T-helper 1 cell treated with Interleukin-12 subunit alpha and Interleukin-12 subunit beta and Interleukin-4 antibody, amounts not matched to agents 30 ng/mL and 1 ng/mL, for 36 hours (primary cell): ENCODE measurements around the gene ARHGAP15. TPM values are rescaled to one million over a fixed set of nuclear protein-coding genes. Genes with fewer than 3 reads are reported as not detected.

ENCODE experiments used
- intact Hi-C: fragments of 100-400 bp; cut with micrococcal nuclease; formaldehyde crosslinking; loops from one replicate; pipeline ENCODE4 v1.15.1; 2024
- total RNA-seq: library from RNA; stranded (reverse); gene quantifications from 2 replicates; pipeline ENCODE4 v1.2.3, GENCODE V29; 2022

Gene ARHGAP15
- total RNA-seq, 1 donor from 2014 or later = 178 TPM

DNA sequence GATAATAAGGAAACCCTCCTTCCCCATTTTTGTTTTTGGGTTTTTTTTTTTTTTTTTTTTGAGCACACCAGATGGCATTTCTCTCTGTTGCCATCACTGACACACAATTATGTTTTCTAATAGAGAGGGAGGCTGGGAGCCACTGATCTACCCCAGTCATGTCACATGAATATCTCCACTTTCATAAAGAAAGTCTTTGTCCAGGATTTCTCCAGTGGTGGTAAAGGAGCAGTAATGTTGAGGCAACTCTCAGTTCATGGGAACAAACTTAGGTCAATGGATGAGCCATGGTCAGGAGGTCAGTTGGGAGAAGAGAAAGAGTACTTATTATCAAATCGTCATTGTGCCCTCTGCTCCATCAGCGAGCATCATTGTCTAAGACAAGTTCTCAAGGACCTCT lies 603.7 kb downstream of the ARHGAP15 start:
- intact Hi-C loops = loop anchor here (5.0 kb wide), 4 partner anchors 266 to 784 kb away; no protein-coding TSS in a partner anchor

DNA sequence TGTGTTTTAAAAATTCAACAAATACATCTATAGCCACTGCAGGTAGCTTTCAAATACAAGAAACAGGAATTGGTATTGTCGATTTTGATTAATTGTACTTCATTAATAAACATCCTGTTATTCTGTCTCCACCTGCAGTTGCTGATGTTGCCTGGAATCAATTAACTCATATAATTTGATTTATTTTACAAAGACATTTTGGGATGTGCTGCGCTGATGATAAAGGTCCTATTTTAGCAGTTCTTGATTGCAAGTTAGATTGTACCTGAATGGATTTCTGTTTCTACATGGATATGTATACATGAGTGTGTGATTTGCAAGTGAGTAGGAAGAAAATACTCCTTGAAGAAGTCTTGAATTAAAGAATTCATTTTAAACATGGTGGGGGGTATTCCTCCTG lies 605.3 kb downstream of the ARHGAP15 start:
- intact Hi-C loops = loop anchor here (5.0 kb wide), 4 partner anchors 267 to 783 kb away; no protein-coding TSS in a partner anchor

DNA sequence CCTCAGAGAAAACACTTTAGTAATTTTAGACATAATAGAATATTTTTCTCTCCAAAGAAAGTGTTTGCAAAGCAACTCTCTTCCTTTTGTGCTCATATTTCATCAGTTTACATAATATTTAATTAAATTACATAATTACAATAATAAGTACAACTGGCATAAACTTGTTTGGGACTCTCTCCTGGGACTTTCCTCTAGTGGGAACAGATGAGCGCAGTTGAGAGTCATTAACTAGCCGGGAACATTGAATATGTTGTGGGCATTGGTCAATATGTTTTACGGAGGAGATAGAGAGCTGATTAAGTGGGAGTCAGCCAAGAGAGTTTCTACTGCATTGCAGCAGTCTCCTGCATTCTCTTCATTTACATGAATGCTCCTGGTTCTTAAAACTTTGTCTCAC lies 607.7 kb downstream of the ARHGAP15 start:
- intact Hi-C loops = no loop called here

DNA sequence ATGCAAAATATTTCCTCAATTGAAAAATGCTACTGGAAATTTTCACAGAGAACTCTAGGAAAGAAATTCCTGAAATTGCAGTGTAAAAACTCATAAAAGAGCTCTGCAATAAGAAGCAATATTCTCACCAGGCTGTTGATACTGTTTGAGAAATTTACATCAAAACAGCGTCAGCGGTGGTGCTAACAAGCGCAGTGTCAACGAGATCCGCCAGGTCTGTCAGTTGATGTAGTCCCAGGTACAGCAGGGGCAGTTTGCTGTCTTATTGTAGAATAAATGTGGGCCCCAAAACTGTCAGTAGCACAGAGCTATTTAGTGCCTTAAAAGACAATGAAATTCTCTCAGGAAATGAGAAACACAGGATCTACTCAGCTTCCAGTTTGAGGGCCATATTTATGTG lies 611.2 kb downstream of the ARHGAP15 start:
- intact Hi-C loops = no loop called here

DNA sequence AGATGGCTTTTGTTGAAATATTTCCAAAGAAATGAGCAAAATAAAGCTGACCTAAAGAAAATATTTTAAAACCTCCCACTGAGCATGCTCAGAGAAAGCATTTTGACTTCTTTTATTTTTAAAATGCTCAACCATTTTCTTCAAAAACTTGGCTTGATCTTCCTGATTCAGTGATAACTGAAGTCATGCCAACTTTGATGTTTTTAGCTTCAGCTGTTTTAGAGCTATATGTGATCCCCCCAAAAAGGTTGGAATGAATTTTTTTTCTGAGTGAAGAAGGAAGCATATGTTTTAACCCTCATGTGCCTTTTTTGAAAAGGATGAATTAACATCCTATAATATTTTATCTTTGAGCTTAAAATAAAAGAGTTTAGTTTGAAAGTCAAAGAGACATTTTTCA lies 612.0 kb downstream of the ARHGAP15 start:
- intact Hi-C loops = no loop called here

DNA sequence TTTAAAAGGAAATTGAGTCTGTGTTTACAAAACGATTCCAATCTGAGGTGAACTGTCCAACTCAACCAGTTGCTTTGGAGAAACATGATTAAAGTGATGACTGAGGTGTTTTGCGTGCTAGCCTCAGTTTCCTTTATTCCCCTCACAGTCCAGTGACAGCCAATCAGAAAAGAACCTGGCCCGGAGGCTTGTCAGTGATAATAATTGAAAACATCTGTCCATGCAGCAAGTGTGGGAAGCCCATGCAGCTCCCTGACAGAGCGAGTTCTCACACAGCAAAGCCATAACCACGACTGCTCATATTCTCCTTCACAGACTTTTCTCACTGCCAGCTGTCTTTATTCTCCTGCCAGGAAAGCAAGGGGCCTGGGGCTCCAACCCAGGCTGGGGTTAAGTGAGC lies 613.4 kb downstream of the ARHGAP15 start:
- intact Hi-C loops = no loop called here

DNA sequence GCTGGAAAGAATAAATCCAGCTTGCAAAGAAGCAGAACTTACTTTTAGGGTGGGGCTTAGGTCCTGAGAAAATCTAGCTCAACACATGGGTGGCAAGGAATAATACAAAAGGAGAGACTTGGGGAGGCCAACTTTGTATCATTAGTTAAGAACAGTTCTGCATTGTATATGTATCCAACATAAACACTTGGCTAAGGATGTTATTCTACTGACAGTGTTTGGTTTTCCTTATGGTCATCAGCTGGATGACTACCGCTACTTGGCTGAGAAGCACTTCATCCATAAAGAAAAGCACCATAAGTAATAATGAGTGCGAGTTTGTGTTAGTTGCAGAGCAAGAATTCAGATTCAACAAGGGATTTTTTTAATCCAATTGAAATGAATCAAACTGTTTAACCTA lies 614.9 kb downstream of the ARHGAP15 start:
- intact Hi-C loops = no loop called here

DNA sequence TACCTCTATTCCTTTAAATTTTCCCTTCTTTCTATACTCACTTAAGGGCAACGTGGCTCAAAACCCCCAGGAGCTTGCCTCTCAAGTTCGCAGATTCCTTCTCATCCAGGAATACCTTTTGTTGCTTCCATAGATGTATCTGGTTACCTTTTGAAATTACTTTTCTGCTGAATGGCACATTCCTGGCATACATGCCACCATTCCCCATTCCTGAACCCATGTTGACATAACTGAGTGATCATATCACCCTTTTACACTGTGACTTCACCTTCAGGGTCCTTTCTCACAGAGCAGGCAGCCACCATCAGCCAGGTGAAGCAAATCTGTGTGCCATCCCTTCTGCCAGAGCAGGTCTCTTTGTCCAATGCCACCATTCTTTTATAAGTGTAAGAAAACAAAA lies 615.8 kb downstream of the ARHGAP15 start:
- intact Hi-C loops = no loop called here

DNA sequence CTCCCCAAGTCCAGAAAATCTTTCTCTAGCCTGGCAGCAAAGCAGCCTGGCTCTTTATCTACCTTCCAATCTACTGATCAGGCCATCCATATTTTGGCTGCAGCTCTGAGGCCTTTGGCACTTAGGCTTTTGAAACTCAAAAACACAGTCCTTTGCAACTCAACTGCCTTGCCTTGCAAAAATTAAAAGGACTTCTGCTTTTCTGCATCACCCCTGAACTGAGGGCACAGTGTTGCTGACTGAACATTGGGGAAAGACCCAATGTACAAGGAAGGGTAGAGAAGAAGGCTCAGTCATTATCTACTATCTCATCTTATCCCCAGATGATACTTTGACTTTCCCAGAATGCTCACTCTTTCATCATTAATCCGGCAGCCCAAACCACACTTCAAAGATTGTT lies 625.5 kb downstream of the ARHGAP15 start:
- intact Hi-C loops = no loop called here

DNA sequence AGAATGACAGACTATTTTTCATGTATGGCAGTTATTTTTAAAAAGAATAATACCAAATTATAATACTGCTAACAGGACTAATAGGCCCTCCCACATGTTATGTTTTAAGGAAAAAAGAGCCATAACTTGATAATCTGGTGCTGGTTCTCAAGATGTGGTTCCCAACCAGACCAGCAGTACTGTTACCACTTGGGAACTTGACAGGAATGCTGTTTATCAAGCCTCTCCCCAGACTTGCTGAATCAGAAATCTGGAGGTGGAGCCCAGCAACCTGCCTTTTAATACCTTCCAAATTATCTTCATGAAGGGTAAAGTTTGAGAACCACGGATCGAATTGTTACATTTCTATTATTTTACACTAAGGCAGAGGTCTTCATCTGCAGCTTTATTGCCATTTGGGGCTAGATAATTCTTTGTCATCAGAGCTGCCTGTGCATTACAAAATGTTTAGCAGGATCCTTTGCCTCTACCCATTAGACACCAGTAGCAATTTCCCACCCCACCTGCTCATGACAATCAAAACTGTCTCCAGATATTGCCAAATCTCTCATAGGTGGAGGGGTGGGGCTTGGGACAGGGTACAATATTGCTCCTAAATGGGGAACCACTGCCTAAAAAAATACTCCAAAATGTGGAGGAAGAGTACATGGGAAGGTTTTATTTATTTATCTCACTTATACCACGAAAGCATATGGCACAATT lies 629.6 kb downstream of the ARHGAP15 start:
- intact Hi-C loops = no loop called here

DNA sequence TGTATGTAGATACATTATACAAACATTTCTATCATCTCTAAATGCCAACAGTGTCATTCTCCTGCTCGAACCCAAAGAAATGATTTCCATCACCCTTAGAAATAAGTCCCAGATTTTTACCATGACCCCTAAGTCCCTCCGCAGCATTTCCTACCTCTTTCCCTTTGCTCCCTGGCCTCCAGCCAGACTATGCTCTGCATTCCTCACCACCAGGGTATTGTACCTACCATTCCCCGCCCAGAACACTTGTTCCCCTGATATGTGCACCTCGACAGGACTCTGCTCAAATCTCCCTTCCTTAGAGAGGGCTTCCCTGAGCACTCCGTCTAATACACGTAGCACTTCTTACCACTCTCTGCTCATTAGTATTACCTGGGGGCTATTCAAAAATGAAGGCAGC lies 630.2 kb downstream of the ARHGAP15 start:
- intact Hi-C loops = no loop called here

DNA sequence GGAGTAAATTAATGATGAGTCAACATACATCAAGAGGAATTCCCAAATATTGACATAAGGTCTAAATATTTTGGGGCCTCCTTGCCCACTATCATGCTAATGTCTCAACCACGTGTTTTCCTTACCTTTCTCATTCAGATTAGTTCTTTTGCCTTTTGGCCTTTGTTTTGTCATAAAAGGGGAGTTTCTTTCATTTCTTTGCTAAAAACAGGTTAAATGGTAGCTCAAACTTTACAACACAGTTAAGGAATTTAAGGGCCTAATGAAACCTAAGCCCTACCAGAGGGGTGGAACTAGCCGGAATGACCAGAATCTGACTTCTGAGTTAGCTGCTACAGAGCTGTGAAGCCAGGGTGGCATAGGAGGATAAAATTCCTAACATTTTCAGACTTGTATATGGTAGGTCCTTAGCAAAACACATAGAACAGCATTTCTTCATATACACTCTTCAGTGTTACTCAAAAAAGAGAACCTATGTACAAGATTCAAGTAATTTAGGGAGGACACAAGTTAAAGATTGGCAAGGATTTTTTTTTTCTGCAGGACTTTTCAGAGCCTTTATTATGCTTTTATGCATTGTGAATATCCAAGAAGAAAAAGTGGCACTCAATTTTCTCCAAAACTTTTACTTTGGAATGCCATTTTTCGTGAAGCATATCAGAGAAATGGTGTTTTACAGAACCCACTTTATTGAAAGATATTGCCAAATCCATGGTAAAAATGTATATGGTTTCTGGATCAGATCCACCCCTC lies 633.1 kb downstream of the ARHGAP15 start:
- intact Hi-C loops = no loop called here

DNA sequence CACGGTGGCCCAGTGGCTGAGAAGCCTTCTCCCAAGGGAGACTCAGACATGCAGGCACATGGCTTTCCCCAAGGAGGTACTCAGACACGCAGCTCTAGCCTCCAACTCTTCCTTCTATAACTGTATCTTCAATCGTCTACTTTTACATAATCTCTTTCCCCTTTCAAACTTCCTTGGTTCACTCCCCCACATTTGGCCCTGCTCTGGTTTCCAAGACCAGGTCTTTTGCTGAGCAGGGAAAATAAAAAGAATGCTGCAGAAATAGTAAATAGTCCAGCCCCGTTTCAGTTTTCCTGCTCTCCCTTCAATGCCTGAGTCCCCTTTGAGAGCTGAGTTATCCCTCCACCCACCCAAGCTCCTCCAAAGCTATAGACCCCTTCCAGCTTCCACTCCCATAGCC lies 635.0 kb downstream of the ARHGAP15 start:
- intact Hi-C loops = no loop called here

DNA sequence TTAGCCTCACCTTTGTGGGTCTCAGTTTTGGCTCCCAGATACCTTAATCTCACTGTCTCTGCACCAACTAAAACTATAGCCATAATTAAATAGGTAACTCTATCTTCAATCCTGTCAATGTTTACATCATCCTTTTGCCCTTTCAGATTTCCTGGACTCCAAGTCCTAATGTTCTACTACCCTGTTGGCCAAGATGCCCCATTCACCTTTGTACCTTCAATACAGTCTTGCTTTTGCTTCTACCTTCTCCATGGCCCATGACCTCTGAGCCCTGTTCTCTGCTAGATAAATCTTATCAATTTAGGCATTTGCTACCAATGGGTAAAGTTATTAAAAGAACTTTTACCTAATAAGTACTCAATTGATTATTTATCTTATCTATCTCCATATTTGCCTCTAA lies 635.5 kb downstream of the ARHGAP15 start:
- intact Hi-C loops = no loop called here

DNA sequence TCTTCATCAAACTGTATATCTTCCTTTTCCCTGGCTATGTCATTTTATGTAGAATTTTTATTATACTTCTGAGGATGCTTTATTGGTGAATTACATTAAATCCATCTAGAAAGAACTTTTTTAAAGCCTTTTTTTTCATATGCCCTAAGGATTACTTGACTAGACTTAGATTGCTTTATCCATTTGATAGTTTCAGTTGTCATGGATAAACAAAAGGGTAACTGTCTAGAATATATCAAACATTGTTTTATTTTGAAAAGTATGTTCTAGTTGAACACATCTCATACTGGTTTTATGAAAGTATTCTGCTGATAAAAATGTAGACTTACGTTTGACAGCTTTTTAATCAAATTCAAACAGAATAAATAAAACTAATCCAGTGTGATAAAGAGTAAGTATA lies 639.8 kb downstream of the ARHGAP15 start:
- intact Hi-C loops = no loop called here

DNA sequence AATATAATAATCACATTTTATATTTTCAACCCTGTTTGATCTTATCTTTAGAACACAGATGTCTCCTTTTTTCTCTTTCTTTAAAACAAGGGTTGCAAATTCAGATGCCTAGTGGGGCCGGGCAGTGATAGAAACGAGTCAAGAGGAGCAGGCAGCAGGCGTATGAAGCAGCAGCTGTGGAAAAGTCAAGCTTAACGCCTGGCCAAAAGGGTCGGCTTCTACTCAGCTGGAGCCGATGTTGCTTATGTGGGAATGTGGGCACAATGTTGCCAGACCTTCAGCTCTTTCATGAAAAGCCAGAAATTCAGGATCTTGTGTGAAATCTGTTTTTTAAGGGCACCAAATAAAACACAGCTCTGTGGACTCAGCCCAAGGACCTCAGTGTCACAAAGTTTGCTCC lies 642.7 kb downstream of the ARHGAP15 start:
- intact Hi-C loops = no loop called here

DNA sequence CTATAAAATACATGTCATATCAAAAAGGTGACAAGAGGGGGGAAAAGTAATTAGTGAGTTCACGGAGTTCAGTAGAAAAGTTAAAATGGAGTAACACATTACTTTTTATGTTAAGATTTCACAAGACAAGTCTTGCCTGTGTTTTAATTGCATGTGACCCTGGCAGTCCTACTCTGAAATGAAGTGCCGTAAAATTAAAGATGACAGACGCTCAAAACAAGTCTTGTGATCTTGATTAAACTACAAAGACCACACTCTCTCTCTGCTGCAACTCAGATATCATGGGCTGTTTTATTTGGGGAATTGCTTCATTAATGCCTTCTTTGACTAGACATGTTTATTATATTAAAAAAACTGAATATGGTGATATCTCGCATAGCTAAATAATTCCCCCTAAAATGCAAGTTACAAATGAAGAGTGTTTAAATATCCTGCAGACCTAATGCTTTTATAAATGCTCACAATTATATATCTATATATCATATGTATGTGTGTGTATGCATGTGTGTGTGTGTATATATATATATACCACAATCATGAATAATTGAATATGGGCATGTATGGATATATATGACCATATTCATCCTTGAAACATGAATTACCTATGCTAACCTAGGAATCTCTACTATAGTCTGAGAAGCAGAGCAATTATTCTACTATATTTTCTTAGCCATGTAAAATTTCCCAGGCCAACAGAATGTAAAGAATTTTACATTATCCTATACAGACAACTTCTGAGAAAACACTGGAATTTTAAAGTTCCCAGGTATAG lies 647.5 kb downstream of the ARHGAP15 start:
- intact Hi-C loops = no loop called here

DNA sequence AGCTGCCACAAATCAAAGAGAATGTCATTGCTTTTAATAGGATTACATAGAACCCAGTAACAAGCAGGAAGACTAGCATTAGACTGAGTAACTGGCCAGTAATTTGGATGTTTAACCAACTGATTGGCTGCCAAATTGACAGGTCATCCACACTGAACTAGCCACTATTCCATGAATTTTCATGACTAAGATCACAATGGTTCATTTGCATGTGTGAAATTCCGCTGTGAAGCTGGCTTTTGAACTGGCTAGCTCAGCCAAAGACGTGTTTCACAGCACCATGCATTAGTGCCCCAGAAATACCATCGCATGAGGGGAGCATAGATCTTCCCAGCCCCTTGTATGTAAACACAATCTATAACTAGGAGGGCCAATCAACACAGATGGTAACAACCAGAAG lies 649.8 kb downstream of the ARHGAP15 start:
- intact Hi-C loops = no loop called here

DNA sequence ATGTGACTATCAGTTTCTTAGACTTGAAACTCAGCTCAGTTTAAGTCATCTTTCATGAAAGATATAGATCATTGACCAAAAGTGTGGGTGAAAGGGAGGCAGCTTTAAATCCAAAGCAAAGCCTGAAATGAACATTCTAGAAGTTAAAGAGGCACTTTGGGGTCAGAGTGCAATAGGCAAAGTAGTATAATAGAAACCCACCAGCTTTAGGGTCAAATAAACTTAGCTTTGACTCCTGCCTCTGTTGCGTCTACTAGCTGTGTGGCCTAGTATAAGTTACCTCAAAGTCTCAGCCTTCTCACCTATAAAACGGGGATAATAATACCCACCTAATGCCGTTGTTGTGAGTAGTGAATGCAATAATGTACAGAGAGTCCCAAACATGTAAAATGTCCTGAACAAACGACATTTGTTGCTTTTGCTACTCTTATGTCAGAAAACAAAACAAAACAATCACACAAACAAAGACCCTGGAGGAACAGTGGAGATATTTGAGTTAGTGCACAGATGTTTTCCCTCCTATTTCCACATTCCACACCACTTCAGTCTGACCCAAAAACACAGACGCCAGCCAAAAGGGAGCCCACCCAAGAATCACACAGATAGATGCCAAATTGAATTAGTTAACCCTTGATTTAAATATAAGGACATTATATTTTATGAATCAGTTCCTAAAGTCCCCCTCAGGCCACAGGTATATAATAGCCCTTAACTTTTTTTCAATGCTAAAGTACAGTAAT lies 657.0 kb downstream of the ARHGAP15 start:
- intact Hi-C loops = no loop called here

DNA sequence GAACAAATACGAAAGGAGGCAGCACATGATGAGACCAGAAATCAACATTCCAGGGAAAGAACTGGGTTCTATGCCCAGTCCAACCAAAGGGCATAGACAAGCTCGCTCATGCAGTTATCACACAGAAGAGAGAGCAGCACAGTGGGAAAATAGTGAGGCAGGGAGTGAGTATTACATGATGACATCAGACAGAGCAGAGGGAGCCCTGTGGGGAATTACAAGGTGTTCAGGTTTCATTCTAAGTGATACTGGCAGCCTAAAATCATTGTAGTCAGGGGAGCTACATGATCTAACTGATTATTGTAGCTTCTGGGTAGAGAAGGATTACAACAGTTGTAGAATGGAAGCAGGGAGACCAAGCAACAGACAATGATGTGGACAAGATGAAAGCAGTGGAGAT lies 658.5 kb downstream of the ARHGAP15 start:
- intact Hi-C loops = no loop called here

DNA sequence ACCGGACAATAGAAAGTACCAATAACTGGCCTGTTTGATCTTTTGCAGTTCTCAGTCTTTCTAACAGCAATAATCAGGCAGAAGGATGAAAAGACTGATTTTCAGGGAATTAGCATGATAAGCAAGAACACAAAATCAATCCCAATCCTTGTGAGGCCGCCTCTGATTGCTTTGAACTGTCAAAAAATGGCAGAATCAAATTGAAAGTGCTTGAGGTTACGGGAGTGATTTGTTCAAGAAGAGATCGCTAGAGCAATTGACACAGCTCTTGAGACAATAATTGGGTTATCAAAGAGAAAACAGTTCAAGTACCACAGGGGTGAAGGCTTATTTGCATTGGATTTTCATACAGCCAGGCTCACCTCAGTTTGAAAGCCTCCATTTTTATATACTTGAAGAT lies 663.4 kb downstream of the ARHGAP15 start:
- intact Hi-C loops = no loop called here

DNA sequence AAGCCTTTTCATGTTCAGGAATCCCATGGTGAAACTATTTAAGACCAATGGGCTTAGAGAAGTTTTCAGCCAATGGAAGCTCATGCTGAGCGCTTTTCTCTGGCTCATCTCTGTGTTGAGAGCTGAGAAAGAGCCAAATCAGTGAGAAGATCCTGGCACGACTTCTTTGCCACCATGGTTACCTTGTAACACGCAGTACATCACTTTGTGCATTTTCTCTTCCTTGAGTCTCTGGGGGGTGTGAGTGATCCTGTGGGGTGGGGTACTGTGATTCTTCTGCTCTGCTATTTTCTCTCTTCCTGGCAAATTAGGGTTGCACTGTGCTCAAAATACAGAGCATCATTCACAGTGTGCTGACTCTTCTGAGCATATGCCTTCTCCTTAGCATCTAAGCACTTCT lies 664.2 kb downstream of the ARHGAP15 start:
- intact Hi-C loops = no loop called here
